ENCODE data around the gene NCOA6. TPM values are rescaled to one million over a fixed set of nuclear protein-coding genes. Genes with fewer than 3 reads are reported as not detected.

NCOA6 gene
- total RNA-seq, 1 donor from 2014 or later: 79.5 TPM

DNA sequence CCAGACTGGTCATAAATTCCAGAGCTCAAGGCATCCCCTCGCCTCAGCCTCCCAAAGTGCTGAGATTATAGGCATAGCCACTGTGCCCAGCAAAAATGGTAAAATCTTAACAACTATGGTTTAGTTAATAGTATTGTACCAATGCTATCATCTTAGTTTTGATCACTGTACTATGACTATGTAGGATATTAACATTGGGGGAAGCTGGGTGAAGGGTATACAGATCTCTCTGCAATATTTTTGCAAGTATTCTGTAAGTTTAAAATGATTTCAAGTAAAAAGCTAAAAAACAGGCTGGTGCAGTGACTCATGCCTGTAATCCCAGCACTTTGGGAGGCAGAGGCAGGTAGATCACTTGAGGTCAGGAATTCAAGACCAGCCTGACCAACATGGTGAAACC is 156.4 kb downstream of the NCOA6 start:
- H3K9me3 Mint-ChIP-seq: peaks cover 3% of the 10 kb centered on the region
- no peak for DNase-seq (ENCODE audit: low read depth, low spot score)
- no peaks in the 10 kb centered on the region for H3K27me3 Mint-ChIP-seq (ENCODE audit: low read depth)
- TF ChIP-seq, protein P1, sequence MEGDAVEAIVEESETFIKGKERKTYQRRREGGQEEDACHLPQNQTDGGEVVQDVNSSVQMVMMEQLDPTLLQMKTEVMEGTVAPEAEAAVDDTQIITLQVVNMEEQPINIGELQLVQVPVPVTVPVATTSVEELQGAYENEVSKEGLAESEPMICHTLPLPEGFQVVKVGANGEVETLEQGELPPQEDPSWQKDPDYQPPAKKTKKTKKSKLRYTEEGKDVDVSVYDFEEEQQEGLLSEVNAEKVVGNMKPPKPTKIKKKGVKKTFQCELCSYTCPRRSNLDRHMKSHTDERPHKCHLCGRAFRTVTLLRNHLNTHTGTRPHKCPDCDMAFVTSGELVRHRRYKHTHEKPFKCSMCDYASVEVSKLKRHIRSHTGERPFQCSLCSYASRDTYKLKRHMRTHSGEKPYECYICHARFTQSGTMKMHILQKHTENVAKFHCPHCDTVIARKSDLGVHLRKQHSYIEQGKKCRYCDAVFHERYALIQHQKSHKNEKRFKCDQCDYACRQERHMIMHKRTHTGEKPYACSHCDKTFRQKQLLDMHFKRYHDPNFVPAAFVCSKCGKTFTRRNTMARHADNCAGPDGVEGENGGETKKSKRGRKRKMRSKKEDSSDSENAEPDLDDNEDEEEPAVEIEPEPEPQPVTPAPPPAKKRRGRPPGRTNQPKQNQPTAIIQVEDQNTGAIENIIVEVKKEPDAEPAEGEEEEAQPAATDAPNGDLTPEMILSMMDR (conservative IDR thresholded peaks at IDR 0.05): no peak
- no peak overlapping the region for H3K4me3 Mint-ChIP-seq
- peaks cover 4% of the 10 kb centered on the region for H3K36me3 Mint-ChIP-seq (ENCODE audit: low read depth)
- H3K4me1 Mint-ChIP-seq: no peaks in the 10 kb centered on the region
- no peak overlapping the region for H3K27ac Mint-ChIP-seq (ENCODE audit: unreplicated experiment)

Other genes starting within 250 kb of the NCOA6 start
- gene PIGU, start 148.6 kb downstream of the NCOA6 start, total RNA-seq: 54.9 and 55.5 TPM in 2 replicates
- 17.1 and 17.2 TPM in 2 replicates for gene TP53INP2, start 121.3 kb downstream of the NCOA6 start, total RNA-seq
- 64.1 and 67.7 TPM in 2 replicates for gene GGT7, start 47.2 kb upstream of the NCOA6 start, total RNA-seq
- 84.9 and 90.9 TPM in 2 replicates for gene ACSS2, start 51.0 kb upstream of the NCOA6 start, total RNA-seq
- gene GSS, start 130.2 kb upstream of the NCOA6 start, total RNA-seq: 78.8 and 84.5 TPM in 2 replicates
- gene MYH7B, start 130.2 kb upstream of the NCOA6 start, total RNA-seq: 0.55 and 0.77 TPM in 2 replicates